Left ventricle myocardium inferior (tissue), 1 donor: ENCODE data around the gene CAMK1D. TPM values are rescaled to one million over a fixed set of nuclear protein-coding genes. Genes with fewer than 3 reads are reported as not detected.

Experiments
- DNase-seq: peaks from one replicate; pipeline ENCODE4 v3.0.0-alpha.2; 2020
- H3K27ac ChIP-seq: fragments of 200-600 bp; replicated peaks from 2 replicates; pipeline ENCODE4 v1.8.0; 2021
- H3K27me3 ChIP-seq: fragments of 200-600 bp; 2 replicates; pipeline ENCODE4 v1.8.0; 2021; ENCODE audit warnings: low read depth
- H3K36me3 ChIP-seq: fragments of 200-600 bp; 2 replicates; pipeline ENCODE4 v1.8.0; 2021
- H3K4me1 ChIP-seq: fragments of 200-600 bp; 2 replicates; pipeline ENCODE4 v1.8.0; 2021
- H3K4me3 ChIP-seq: fragments of 200-600 bp; 2 replicates; pipeline ENCODE4 v1.8.0; 2021; ENCODE audit warnings: mild to moderate bottlenecking, moderate library complexity
- H3K9me3 ChIP-seq: fragments of 200-600 bp; replicated peaks from 2 replicates; pipeline ENCODE4 v1.8.0; 2021
- CTCF ChIP-seq: fragments of 200-600 bp; IDR thresholded peaks from 2 replicates; pipeline ENCODE4 v1.8.0; 2021; ENCODE audit warnings: antibody characterized with exemption, mild to moderate bottlenecking, borderline replicate concordance
- intact Hi-C: fragments of 100-400 bp; cut with micrococcal nuclease; formaldehyde crosslinking; loops from one replicate; pipeline ENCODE4 v1.11.0; 2022
- total RNA-seq: library from RNA; stranded (reverse); fragmentation: NEBNext Ultra II Directional; extraction: Animal tissue kit (Norgen Biotek cat#: 25700); gene quantifications from one replicate; pipeline ENCODE4 v1.2.1, GENCODE V29; 2021
- donor health status: DM: no; HTN: yes; CAD: no; lungs with severe emphysema.

CAMK1D gene
- total RNA-seq, 1 donor from 2014 or later = 2.5 TPM

DNA sequence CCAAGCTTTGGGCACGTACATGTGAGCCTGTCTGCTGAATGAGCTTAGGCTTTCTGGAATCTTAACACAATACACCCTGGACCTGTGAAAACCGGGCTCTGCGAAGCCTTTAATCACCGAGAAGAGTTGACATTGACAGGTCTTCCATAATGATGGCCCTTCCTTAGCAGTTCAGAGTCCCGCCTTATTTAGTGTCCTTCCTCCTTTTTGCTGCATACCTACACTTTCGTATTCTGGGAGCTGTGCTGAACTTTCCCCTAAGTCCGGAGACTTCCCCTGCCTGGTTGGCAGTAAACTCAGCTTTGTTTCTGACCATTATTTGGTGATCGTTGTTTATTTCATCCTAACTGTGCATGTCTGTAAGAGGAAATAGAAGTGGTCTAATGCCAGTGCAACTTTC is 212.0 kb downstream of the CAMK1D start:
- intact Hi-C loops = no loop called here
- Histone ChIP-seq H3K4me1 (no peaks in the 10 kb centered on the region), H3K4me3 (no peak overlapping the region), H3K9me3 (no peaks in the 10 kb centered on the region), H3K27ac (no peak overlapping the region), H3K27me3 (no peaks in the 10 kb centered on the region), H3K36me3 (no peaks in the 10 kb centered on the region)
- DNase-seq = no peak
- TF ChIP-seq CTCF = no peak

DNA sequence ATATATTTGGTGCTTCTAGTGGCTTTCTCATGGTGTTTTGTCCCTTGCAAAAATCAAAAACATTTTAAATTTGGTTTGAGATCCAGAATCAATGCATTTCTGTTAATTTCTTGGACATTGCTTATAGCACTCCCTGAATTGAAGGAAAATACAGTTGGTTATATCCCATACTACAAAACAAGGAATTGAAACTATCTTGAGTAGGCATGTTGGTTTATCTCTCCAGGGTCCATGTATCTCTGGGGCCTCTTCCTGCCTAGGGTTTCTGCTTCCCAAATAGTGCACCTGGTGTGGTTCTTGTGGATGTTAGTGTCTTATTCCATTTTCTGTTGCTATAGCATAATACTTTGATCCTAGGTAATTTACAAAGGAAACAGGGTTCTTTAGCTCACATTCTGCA is 212.4 kb downstream of the CAMK1D start:
- Histone ChIP-seq H3K27ac (no peak overlapping the region), H3K4me3 (no peak overlapping the region), H3K4me1 (no peaks in the 10 kb centered on the region), H3K27me3 (no peaks in the 10 kb centered on the region), H3K9me3 (no peaks in the 10 kb centered on the region), H3K36me3 (no peaks in the 10 kb centered on the region)
- TF ChIP-seq CTCF = no peak
- DNase-seq = no peak
- intact Hi-C loops = no loop called here

- no peak for TF ChIP-seq CTCF
- H3K36me3 ChIP-seq = no peaks in the 10 kb centered on the region
Measured at GRCh38 chr10:12563489-12563888, 214.1 kb downstream of the CAMK1D start.

GRCh38 chr10:12564173-12564572 is 214.8 kb downstream of the CAMK1D start:
- Histone ChIP-seq H3K27me3 (no peaks in the 10 kb centered on the region), H3K36me3 (no peaks in the 10 kb centered on the region), H3K9me3 (no peaks in the 10 kb centered on the region), H3K4me3 (no peak overlapping the region), H3K27ac (no peak overlapping the region), H3K4me1 (no peaks in the 10 kb centered on the region)
- intact Hi-C loops = no loop called here
- no peak for DNase-seq
- TF ChIP-seq CTCF = no peak

More at GRCh38 chr10:12563489-12563888, 214.1 kb downstream of the CAMK1D start:
- H3K4me3 ChIP-seq = no peak overlapping the region
- intact Hi-C loops = no loop called here
- no peaks in the 10 kb centered on the region for H3K9me3 ChIP-seq
- no peak for DNase-seq
- H3K4me1 ChIP-seq = no peaks in the 10 kb centered on the region
- H3K27ac ChIP-seq = no peak overlapping the region
- no peaks in the 10 kb centered on the region for H3K27me3 ChIP-seq

DNA sequence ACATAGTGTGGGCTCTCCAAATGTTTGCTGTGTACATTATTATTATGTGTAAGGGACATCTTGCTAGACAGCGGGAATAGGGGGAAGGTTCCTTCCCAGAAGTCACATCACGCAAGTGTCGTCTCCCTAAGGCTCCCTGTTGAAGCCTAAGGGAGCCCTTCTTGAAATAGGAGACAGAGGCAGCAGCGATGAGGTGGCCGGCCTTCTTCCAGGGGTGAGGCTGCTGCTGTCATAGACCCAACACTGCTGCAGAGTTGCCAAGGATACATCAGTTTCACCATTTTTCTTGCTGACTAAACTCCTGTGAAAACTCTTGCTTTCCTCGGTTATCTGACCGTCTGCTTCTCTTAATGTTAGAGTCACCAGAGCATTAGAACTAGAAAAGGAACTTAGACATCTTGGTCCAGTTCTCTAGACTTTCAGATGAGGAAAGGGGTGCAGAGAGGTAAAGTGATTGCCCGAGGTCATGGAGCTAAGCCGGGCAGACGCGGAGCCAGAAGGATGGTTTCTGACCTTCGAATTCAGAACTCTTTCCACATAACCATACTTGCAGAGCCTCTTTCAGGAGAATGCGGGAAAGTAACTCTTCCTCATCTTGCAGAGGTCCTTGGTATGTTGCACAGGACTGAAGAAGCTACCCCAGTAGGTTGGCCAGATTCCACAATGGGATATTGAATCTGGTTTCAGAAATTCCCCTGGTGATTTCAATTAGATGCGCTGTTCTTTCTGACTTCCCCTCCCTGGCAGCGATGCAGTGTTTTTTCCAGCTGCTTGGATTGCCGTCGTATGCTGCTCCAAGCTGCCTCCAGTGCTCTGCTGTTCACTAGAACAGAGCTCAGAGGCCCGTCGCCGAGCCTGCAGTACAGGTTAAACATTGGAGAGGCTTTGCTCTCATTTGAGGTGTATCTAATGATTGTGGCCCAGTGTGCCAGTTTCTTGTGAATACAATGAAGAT is 217.1 kb downstream of the CAMK1D start:
- H3K36me3 ChIP-seq = no peaks in the 10 kb centered on the region
- H3K4me1 ChIP-seq = no peaks in the 10 kb centered on the region
- H3K27me3 ChIP-seq = no peaks in the 10 kb centered on the region
- H3K9me3 ChIP-seq = no peaks in the 10 kb centered on the region
- H3K4me3 ChIP-seq = peak overlapping the region; percentile 3
- H3K27ac ChIP-seq = peak overlapping the region; percentile 49
- DNase-seq = peak; percentile 28
- intact Hi-C loops = no loop called here
- no peak for TF ChIP-seq CTCF
